Karpas-422 (cell line): ENCODE measurements around the gene TMEM54. TPM values are rescaled to one million over a fixed set of nuclear protein-coding genes. Genes with fewer than 3 reads are reported as not detected.

Experiments used
- DNase-seq: peaks from one replicate; pipeline ENCODE4 v3.0.0-alpha.2; 2015
- H2AFZ ChIP-seq: fragments of 200-600 bp; sonication (generic); 2 replicates; pipeline ENCODE4 v1.6.1; 2014; ENCODE audit warnings: antibody characterized with exemption, low read length, mixed read lengths
- H3K27ac ChIP-seq: fragments of 200-600 bp; sonication (generic); 2 replicates; pipeline ENCODE4 v1.5.1; 2014; ENCODE audit warnings: mild to moderate bottlenecking, low read length, moderate library complexity
- H3K27me3 ChIP-seq: fragments of 200-600 bp; sonication (generic); 2 replicates; pipeline ENCODE4 v1.6.1; 2014; ENCODE audit warnings: low read length, mixed read lengths
- H3K36me3 ChIP-seq: fragments of 200-600 bp; sonication (generic); 2 replicates; pipeline ENCODE4 v1.6.1; 2014; ENCODE audit warnings: low read length, mixed read lengths; ENCODE audit not compliant: insufficient read depth
- H3K4me1 ChIP-seq: fragments of 200-600 bp; sonication (generic); 2 replicates; pipeline ENCODE4 v1.6.1; 2014; ENCODE audit warnings: mild to moderate bottlenecking, low read length, mixed read lengths
- H3K4me2 ChIP-seq: fragments of 200-600 bp; sonication (generic); 2 replicates; pipeline ENCODE4 v1.6.1; 2014; ENCODE audit warnings: low read length, low read depth, mild to moderate bottlenecking; ENCODE audit not compliant: poor library complexity, severe bottlenecking
- H3K4me3 ChIP-seq: fragments of 200-600 bp; sonication (generic); 2 replicates; pipeline ENCODE4 v1.5.1; 2014; ENCODE audit warnings: mild to moderate bottlenecking, antibody characterized with exemption, low read length, mixed read lengths
- H3K79me2 ChIP-seq: fragments of 200-600 bp; sonication (generic); 2 replicates; pipeline ENCODE4 v1.6.1; 2014; ENCODE audit warnings: mild to moderate bottlenecking, low read length, mixed read lengths
- H3K9ac ChIP-seq: fragments of 200-600 bp; sonication (generic); 2 replicates; pipeline ENCODE4 v1.6.0; 2014; ENCODE audit warnings: low read length
- H3K9me2 ChIP-seq: fragments of 200-600 bp; sonication (generic), shearing (Covaris generic); replicated peaks from 2 replicates; pipeline ENCODE4 v1.6.0; 2014; ENCODE audit warnings: mild to moderate bottlenecking, low read length, moderate library complexity; ENCODE audit not compliant: insufficient read depth
- H3K9me3 ChIP-seq: fragments of 300-700, 200-600 bp; sonication (generic); 2 replicates; pipeline ENCODE4 v1.6.1; 2014; ENCODE audit warnings: low read length, mixed read lengths
- H4K20me1 ChIP-seq: fragments of 200-600 bp; sonication (generic); 2 replicates; pipeline ENCODE4 v1.6.1; 2014; ENCODE audit warnings: mild to moderate bottlenecking, antibody characterized with exemption, low read length, low read depth; ENCODE audit not compliant: insufficient read depth
- total RNA-seq: library from RNA; depleted of rRNA; stranded (reverse); fragments of >200 nt; shearing (Covaris generic); gene quantifications from 2 replicates; pipeline ENCODE4 v1.2.3, GENCODE V29; 2014; ENCODE audit warnings: low replicate concordance

TMEM54 gene
- total RNA-seq, 1 experiment from 2014 or later: 1.1 TPM

GRCh38 chr1:32939655-32940371, 38.6 kb upstream of the TMEM54 start:
- H3K9me3 ChIP-seq: no peaks in the 10 kb centered on the region
- no peak overlapping the region for H3K4me2 ChIP-seq
- no peaks in the 10 kb centered on the region for H3K9me2 ChIP-seq
- H3K36me3 ChIP-seq: peaks cover 78% of the 10 kb centered on the region
- no peak overlapping the region for H2AFZ ChIP-seq
- no peak overlapping the region for H3K4me3 ChIP-seq
- DNase-seq: no peak
- peaks cover 18% of the 10 kb centered on the region; the same call in 1 of the 2 replicates for H3K4me1 ChIP-seq
- H3K79me2 ChIP-seq: peaks cover 38% of the 10 kb centered on the region
- H3K27me3 ChIP-seq: no peaks in the 10 kb centered on the region
- H3K9ac ChIP-seq: no peak overlapping the region
- peak overlapping the region; percentile 61 for H3K27ac ChIP-seq
- no peaks in the 10 kb centered on the region for H4K20me1 ChIP-seq

GRCh38 chr1:32937061-32937460, 35.9 kb upstream of the TMEM54 start:
- H3K79me2 ChIP-seq: peaks cover 19% of the 10 kb centered on the region
- peak overlapping the region; percentile 57 for H3K27ac ChIP-seq
- H3K9me3 ChIP-seq: no peaks in the 10 kb centered on the region
- no peaks in the 10 kb centered on the region for H3K27me3 ChIP-seq
- H2AFZ ChIP-seq: no peak overlapping the region
- H3K4me2 ChIP-seq: no peak overlapping the region
- H3K9me2 ChIP-seq: no peaks in the 10 kb centered on the region
- DNase-seq: no peak
- no peak overlapping the region for H3K9ac ChIP-seq
- H3K36me3 ChIP-seq: peaks cover 72% of the 10 kb centered on the region
- H3K4me3 ChIP-seq: no peak overlapping the region
- H4K20me1 ChIP-seq: no peaks in the 10 kb centered on the region
- H3K4me1 ChIP-seq: peaks cover 25% of the 10 kb centered on the region

GRCh38 chr1:32934535-32934934, 33.3 kb upstream of the TMEM54 start:
- no peak overlapping the region for H3K4me3 ChIP-seq
- no peaks in the 10 kb centered on the region for H4K20me1 ChIP-seq
- H3K9ac ChIP-seq: no peak overlapping the region
- 0 out of 2 replicates have a peak, but pooled peaks cover 16% of the 10 kb centered on the region for H3K79me2 ChIP-seq
- H3K9me3 ChIP-seq: no peaks in the 10 kb centered on the region
- peak overlapping the region; percentile 71 for H3K27ac ChIP-seq
- H2AFZ ChIP-seq: no peak overlapping the region
- H3K4me2 ChIP-seq: no peak overlapping the region
- H3K9me2 ChIP-seq: no peaks in the 10 kb centered on the region
- H3K27me3 ChIP-seq: no peaks in the 10 kb centered on the region
- H3K4me1 ChIP-seq: peaks cover 15% of the 10 kb centered on the region
- DNase-seq: no peak
- peaks cover 61% of the 10 kb centered on the region for H3K36me3 ChIP-seq

GRCh38 chr1:32933742-32934322, 32.6 kb upstream of the TMEM54 start:
- no peak for DNase-seq
- peak overlapping the region; percentile 71 for H3K27ac ChIP-seq
- no peaks in the 10 kb centered on the region for H3K9me3 ChIP-seq
- no peak overlapping the region for H3K4me3 ChIP-seq
- no peaks in the 10 kb centered on the region for H4K20me1 ChIP-seq
- no peak overlapping the region for H3K9ac ChIP-seq
- H3K27me3 ChIP-seq: no peaks in the 10 kb centered on the region
- peaks cover 14% of the 10 kb centered on the region for H3K4me1 ChIP-seq
- no peak overlapping the region for H3K4me2 ChIP-seq
- peaks cover 57% of the 10 kb centered on the region for H3K36me3 ChIP-seq
- H2AFZ ChIP-seq: no peak overlapping the region
- no peaks in the 10 kb centered on the region for H3K9me2 ChIP-seq
- H3K79me2 ChIP-seq: 0 out of 2 replicates have a peak, but pooled peaks cover 14% of the 10 kb centered on the region

GRCh38 chr1:32931760-32932159, 30.6 kb upstream of the TMEM54 start:
- H3K9me3 ChIP-seq: no peaks in the 10 kb centered on the region
- H3K36me3 ChIP-seq: peaks cover 38% of the 10 kb centered on the region
- peaks cover 14% of the 10 kb centered on the region for H3K4me1 ChIP-seq
- no peak for DNase-seq
- 0 out of 2 replicates have a peak, but pooled peaks cover 3% of the 10 kb centered on the region for H3K79me2 ChIP-seq
- H3K9me2 ChIP-seq: no peaks in the 10 kb centered on the region
- H3K4me2 ChIP-seq: no peak overlapping the region
- peak overlapping the region; percentile 31 for H3K27ac ChIP-seq
- no peak overlapping the region for H3K9ac ChIP-seq
- H2AFZ ChIP-seq: no peak overlapping the region
- H4K20me1 ChIP-seq: no peaks in the 10 kb centered on the region
- no peak overlapping the region for H3K4me3 ChIP-seq
- H3K27me3 ChIP-seq: no peaks in the 10 kb centered on the region

- H3K9ac ChIP-seq: no peak overlapping the region
- H3K4me3 ChIP-seq: no peak overlapping the region
- peaks cover 21% of the 10 kb centered on the region for H3K36me3 ChIP-seq
- no peaks in the 10 kb centered on the region for H3K9me3 ChIP-seq
- no peak overlapping the region for H2AFZ ChIP-seq
- H4K20me1 ChIP-seq: no peaks in the 10 kb centered on the region
- peak overlapping the region; percentile 51 for H3K27ac ChIP-seq
- H3K9me2 ChIP-seq: no peaks in the 10 kb centered on the region
- peaks cover 7% of the 10 kb centered on the region for H3K4me1 ChIP-seq
- no peak overlapping the region for H3K4me2 ChIP-seq
- no peaks in the 10 kb centered on the region for H3K27me3 ChIP-seq
- no peaks in the 10 kb centered on the region for H3K79me2 ChIP-seq
- DNase-seq: peak; percentile 45
These were observed 28.2 kb upstream of the TMEM54 start for GRCh38 chr1:32929366-32929765.

GRCh38 chr1:32928715-32929114, 27.5 kb upstream of the TMEM54 start:
- peaks cover 3% of the 10 kb centered on the region for H3K4me1 ChIP-seq
- DNase-seq: no peak
- peaks cover 17% of the 10 kb centered on the region for H3K36me3 ChIP-seq
- H3K9me2 ChIP-seq: no peaks in the 10 kb centered on the region
- no peak overlapping the region for H3K4me3 ChIP-seq
- no peak overlapping the region for H3K4me2 ChIP-seq
- no peaks in the 10 kb centered on the region for H3K79me2 ChIP-seq
- no peak overlapping the region for H3K27ac ChIP-seq
- no peak overlapping the region for H3K9ac ChIP-seq
- no peak overlapping the region for H2AFZ ChIP-seq
- H3K9me3 ChIP-seq: no peaks in the 10 kb centered on the region
- H4K20me1 ChIP-seq: no peaks in the 10 kb centered on the region
- no peaks in the 10 kb centered on the region for H3K27me3 ChIP-seq

- Histone ChIP-seq H3K27me3 (no peaks in the 10 kb centered on the region), H3K36me3 (peaks cover 15% of the 10 kb centered on the region), H3K9me3 (no peaks in the 10 kb centered on the region), H3K9me2 (no peaks in the 10 kb centered on the region), H3K27ac (no peak overlapping the region), H4K20me1 (no peaks in the 10 kb centered on the region), H3K4me2 (no peak overlapping the region), H3K9ac (no peak overlapping the region), H3K4me1 (no peaks in the 10 kb centered on the region), H3K79me2 (no peaks in the 10 kb centered on the region), H3K4me3 (no peak overlapping the region), H2AFZ (no peak overlapping the region)
- DNase-seq: no peak
These were observed 27.1 kb upstream of the TMEM54 start for GRCh38 chr1:32928285-32928684.
